H1 (cell line): ENCODE results near the gene NPBWR2. TPM values are rescaled to one million over a fixed set of nuclear protein-coding genes. Genes with fewer than 3 reads are reported as not detected.

ENCODE experiments used
- CTCF ChIA-PET: fragments of 300-600 bp; sonication (Branson Sonifier 250); formaldehyde crosslinking; loops from one replicate; lab custom pipeline; 2021; ENCODE audit not compliant: partially characterized antibody; lab: Charles Lee
- POLR2A ChIA-PET: fragments of 300-600 bp; sonication (Branson Sonifier 250); formaldehyde crosslinking; loops from one replicate; lab custom pipeline; 2021; ENCODE audit warnings: inconsistent platforms; ENCODE audit not compliant: partially characterized antibody; lab: Charles Lee
- DNase-seq, 2 experiments: peaks; one replicate each; pipeline versions ENCODE4 v3.0.0 to v3.0.0-alpha.2; 2010 to 2022; ENCODE audit warnings: low spot score in 2 of 2, low read depth in 1 of 2, mixed read lengths in 1 of 2
- FAIRE-seq: peaks from 2 replicates; lab custom pipeline; 2011; peaks lifted over from hg19 to GRCh38; lab: Jason Lieb, UNC
- H2AFZ ChIP-seq: 2 replicates; pipeline ENCODE4 v1.8.1; 2012; ENCODE audit warnings: low read length, inconsistent platforms
- H2AK5ac ChIP-seq: 2 replicates; pipeline ENCODE4 v1.6.1; 2013; ENCODE audit warnings: low read depth, low read length
- H2BK120ac ChIP-seq: replicated peaks from 2 replicates; pipeline ENCODE3; 2013; ENCODE audit warnings: low read depth, low read length, inconsistent platforms
- H2BK12ac ChIP-seq: 2 replicates; pipeline ENCODE4 v1.6.1; 2013; ENCODE audit warnings: low read depth, low read length
- H2BK15ac ChIP-seq: 2 replicates; pipeline ENCODE4 v1.6.1; 2013; ENCODE audit warnings: low read length
- H2BK20ac ChIP-seq: 2 replicates; pipeline ENCODE4 v1.6.1; 2013; ENCODE audit warnings: low read length
- H2BK5ac ChIP-seq: 2 replicates; pipeline ENCODE4 v1.6.1; 2013; ENCODE audit warnings: low read depth, low read length
- H3K14ac ChIP-seq: 2 replicates; pipeline ENCODE4 v1.6.1; 2013; ENCODE audit warnings: inconsistent platforms; ENCODE audit not compliant: insufficient read length
- H3K18ac ChIP-seq: 2 replicates; pipeline ENCODE4 v1.6.1; 2013; ENCODE audit warnings: low read length; ENCODE audit errors: extremely low read depth
- H3K23ac ChIP-seq: 2 replicates; pipeline ENCODE4 v1.6.1; 2013; ENCODE audit warnings: inconsistent platforms; ENCODE audit not compliant: insufficient read length
- H3K23me2 ChIP-seq: 2 replicates; pipeline ENCODE4 v1.6.1; 2013; ENCODE audit warnings: low read depth, low read length
- H3K27ac ChIP-seq: 2 replicates; pipeline ENCODE4 v1.6.1; 2011; ENCODE audit warnings: low read depth, low read length, inconsistent platforms
- H3K27me3 ChIP-seq, 4 experiments: replicated peaks in 1 of 4; 1 replicate in 1 of 4; 2 replicates in 3 of 4; pipeline versions ENCODE4 v1.6.1 to v1.8.1; 2011 to 2013; ENCODE audit warnings: low read length in 3 of 4, mild to moderate bottlenecking in 3 of 4, inconsistent platforms in 2 of 4, mixed read lengths in 2 of 4, moderate library complexity in 1 of 4; ENCODE audit not compliant: control insufficient read depth in 3 of 4, insufficient read depth in 3 of 4; ENCODE audit errors: extremely low read depth in 1 of 4
- H3K36me3 ChIP-seq, 4 experiments: 2 replicates each; pipeline versions ENCODE4 v1.6.1 to v1.8.1; 2011 to 2013; ENCODE audit warnings: mild to moderate bottlenecking in 4 of 4, low read length in 3 of 4, moderate library complexity in 2 of 4, control low read depth in 1 of 4, inconsistent platforms in 1 of 4; ENCODE audit not compliant: insufficient read depth in 4 of 4, control insufficient read depth in 2 of 4
- H3K4ac ChIP-seq: replicated peaks from 2 replicates; pipeline ENCODE3; 2013; ENCODE audit warnings: low read length, low read depth, mixed read lengths, inconsistent platforms; ENCODE audit not compliant: insufficient read length
- H3K4me1 ChIP-seq, 4 experiments: replicated peaks in 1 of 4; 1 replicate in 1 of 4; 2 replicates in 3 of 4; pipeline versions ENCODE4 v1.6.1 to v1.8.1; 2011 to 2013; ENCODE audit warnings: low read length in 3 of 4, inconsistent platforms in 2 of 4, mixed read lengths in 1 of 4; ENCODE audit not compliant: insufficient read depth in 4 of 4, control insufficient read depth in 3 of 4
- H3K4me2 ChIP-seq, 2 experiments: 2 replicates each; pipeline versions ENCODE4 v1.6.1 to v1.8.1; 2011 to 2013; ENCODE audit warnings: low read depth in 2 of 2, low read length in 2 of 2, control low read depth in 1 of 2, inconsistent platforms in 1 of 2, mild to moderate bottlenecking in 1 of 2; ENCODE audit not compliant: insufficient read depth in 1 of 2
- H3K4me3 ChIP-seq, 4 experiments: fragments of 200-600, 300-600 bp in 1 of 4; sonication (generic), shearing (Covaris generic), sonication (Bioruptor Twin) in 1 of 4; 2 replicates each; pipeline versions ENCODE4 v1.5.1 to v1.8.1; 2011 to 2016; ENCODE audit warnings: low read length in 4 of 4, low read depth in 3 of 4, control low read depth in 2 of 4, inconsistent platforms in 2 of 4, mild to moderate bottlenecking in 2 of 4, mixed read lengths in 1 of 4, moderate library complexity in 1 of 4; ENCODE audit not compliant: insufficient read depth in 2 of 4; ENCODE audit errors: extremely low read depth in 1 of 4
- H3K56ac ChIP-seq: replicated peaks from 2 replicates; pipeline ENCODE3; 2013; ENCODE audit warnings: low read depth, mild to moderate bottlenecking, mixed read lengths, low read length, inconsistent platforms; ENCODE audit not compliant: insufficient read length
- H3K79me1 ChIP-seq: 2 replicates; pipeline ENCODE4 v1.6.1; 2013; ENCODE audit warnings: low read depth, low read length, control low read depth
- H3K79me2 ChIP-seq, 2 experiments: 2 replicates each; pipeline versions ENCODE4 v1.6.1 to v1.8.1; 2012 to 2013; ENCODE audit warnings: low read length in 2 of 2, mild to moderate bottlenecking in 2 of 2, inconsistent platforms in 1 of 2; ENCODE audit not compliant: insufficient read depth in 2 of 2, control insufficient read depth in 1 of 2
- H3K9ac ChIP-seq, 4 experiments: replicated peaks in 1 of 4; 1 replicate in 1 of 4; 2 replicates in 3 of 4; pipeline versions ENCODE4 v1.6.1 to v1.8.1; 2011 to 2013; ENCODE audit warnings: low read depth in 3 of 4, low read length in 3 of 4, control low read depth in 2 of 4, mild to moderate bottlenecking in 2 of 4, moderate library complexity in 2 of 4, inconsistent platforms in 1 of 4; ENCODE audit errors: extremely low read depth in 1 of 4
- H3K9me3 ChIP-seq, 2 experiments: 2 replicates each; pipeline versions ENCODE4 v1.6.1 to v1.8.1; 2012 to 2013; ENCODE audit warnings: mild to moderate bottlenecking in 2 of 2, moderate library complexity in 2 of 2, control low read depth in 1 of 2, inconsistent platforms in 1 of 2, low read depth in 1 of 2, low read length in 1 of 2, mixed read lengths in 1 of 2; ENCODE audit not compliant: insufficient read depth in 2 of 2
- H4K20me1 ChIP-seq, 2 experiments: replicated peaks in 1 of 2; 2 replicates each; pipeline versions ENCODE3 to v1.8.1; 2011 to 2013; ENCODE audit warnings: inconsistent platforms in 2 of 2, low read length in 2 of 2, mild to moderate bottlenecking in 1 of 2; ENCODE audit not compliant: insufficient read depth in 2 of 2, control insufficient read depth in 1 of 2
- H4K5ac ChIP-seq: 2 replicates; pipeline ENCODE4 v1.6.1; 2013; ENCODE audit warnings: low read length, low read depth, mixed read lengths, inconsistent platforms; ENCODE audit not compliant: insufficient read length
- H4K8ac ChIP-seq: 2 replicates; pipeline ENCODE4 v1.8.0; 2013; ENCODE audit warnings: mild to moderate bottlenecking, moderate library complexity, low read length, inconsistent platforms; ENCODE audit not compliant: insufficient read depth; ENCODE audit errors: extremely low read depth
- H4K91ac ChIP-seq: replicated peaks from 2 replicates; pipeline ENCODE3; 2013; ENCODE audit warnings: low read length, mixed read lengths, inconsistent platforms; ENCODE audit not compliant: insufficient read length
- CHD2 ChIP-seq: IDR thresholded peaks from 2 replicates; pipeline ENCODE4 v1.6.1; 2012; ENCODE audit warnings: low read length, improper control_type of control experiment
- HDAC6 ChIP-seq: IDR thresholded peaks from one replicate; pipeline ENCODE4 v1.7.1; 2012; ENCODE audit warnings: low read depth, mild to moderate bottlenecking, inconsistent platforms, low read length, moderate library complexity
- KDM4A ChIP-seq: IDR thresholded peaks from one replicate; pipeline ENCODE4 v1.7.1; 2012; ENCODE audit warnings: low read depth, mild to moderate bottlenecking, moderate library complexity, low read length, inconsistent platforms; ENCODE audit not compliant: severe bottlenecking
- KDM5A ChIP-seq: fragments of 200-600 bp; IDR thresholded peaks from 2 replicates; pipeline ENCODE4 v1.7.1; 2012; ENCODE audit warnings: mild to moderate bottlenecking, low read length, inconsistent platforms, mixed read lengths
- RAD21 ChIP-seq, 2 experiments: IDR thresholded peaks in 1 of 2; conservative IDR thresholded peaks in 1 of 2; 2 replicates each; pipeline ENCODE4 v1.6.1; 2011; ENCODE audit warnings: low read depth in 2 of 2, low read length in 2 of 2, improper control_type of control experiment in 1 of 2, inconsistent platforms in 1 of 2, mild to moderate bottlenecking in 1 of 2, moderate library complexity in 1 of 2
- RXRA ChIP-seq: IDR thresholded peaks from 2 replicates; pipeline ENCODE4 v1.6.1; 2011; ENCODE audit warnings: low read depth, mild to moderate bottlenecking, low read length, moderate library complexity; ENCODE audit not compliant: insufficient read depth
- YY1 ChIP-seq: IDR thresholded peaks from 2 replicates; pipeline ENCODE4 v1.6.1; 2011; ENCODE audit warnings: low read depth, mild to moderate bottlenecking, low read length
- WGBS, 2 experiments: shearing (Covaris generic) in 1 of 2; methylation state at CpG; one replicate each; pipeline versions ENCODE4 v1.1.6 to v1.1.7; 2013 to 2015; ENCODE audit warnings: low lambda C conversion rate in 2 of 2, mixed read lengths in 2 of 2, inconsistent platforms in 1 of 2, low coverage in 1 of 2, missing lambda C conversion rate in 1 of 2; ENCODE audit not compliant: insufficient replicate concordance in 2 of 2, insufficient coverage in 1 of 2, insufficient read length in 1 of 2; ENCODE audit errors: extremely low coverage in 1 of 2, missing lambda C conversion rate in 1 of 2; 5-methylcytosine and 5-hydroxymethylcytosine counted together
- polyA plus RNA-seq, 7 experiments: library from polyadenylated mRNA; depleted of rRNA in 3 of 7; stranded (reverse) in 5 of 7; unstranded in 2 of 7; fragments of >200 nt in 5 of 7; fragments of 200-250 nt in 2 of 7; gene quantifications; 1 replicate in 5 of 7; 2 replicates in 1 of 7; 4 replicates in 1 of 7; pipeline versions ENCODE4 v1.2.1 to v1.2.3, GENCODE V29; 2011 to 2013; ENCODE audit warnings: missing spikeins in 2 of 7, mixed read lengths in 2 of 7
- total RNA-seq: library from RNA; stranded (reverse); fragmentation: NEBNext Ultra II Directional; extraction: Animal tissue kit (Norgen Biotek cat#: 25700); gene quantifications from 2 replicates; pipeline ENCODE4 v1.2.1, GENCODE V29; 2021

The NPBWR2 gene
- total and polyA plus RNA-seq, 2 of the 8 experiments (the other 6 are each of a cell fraction or from before 2014, with no cell fraction given), result not detected

DNA sequence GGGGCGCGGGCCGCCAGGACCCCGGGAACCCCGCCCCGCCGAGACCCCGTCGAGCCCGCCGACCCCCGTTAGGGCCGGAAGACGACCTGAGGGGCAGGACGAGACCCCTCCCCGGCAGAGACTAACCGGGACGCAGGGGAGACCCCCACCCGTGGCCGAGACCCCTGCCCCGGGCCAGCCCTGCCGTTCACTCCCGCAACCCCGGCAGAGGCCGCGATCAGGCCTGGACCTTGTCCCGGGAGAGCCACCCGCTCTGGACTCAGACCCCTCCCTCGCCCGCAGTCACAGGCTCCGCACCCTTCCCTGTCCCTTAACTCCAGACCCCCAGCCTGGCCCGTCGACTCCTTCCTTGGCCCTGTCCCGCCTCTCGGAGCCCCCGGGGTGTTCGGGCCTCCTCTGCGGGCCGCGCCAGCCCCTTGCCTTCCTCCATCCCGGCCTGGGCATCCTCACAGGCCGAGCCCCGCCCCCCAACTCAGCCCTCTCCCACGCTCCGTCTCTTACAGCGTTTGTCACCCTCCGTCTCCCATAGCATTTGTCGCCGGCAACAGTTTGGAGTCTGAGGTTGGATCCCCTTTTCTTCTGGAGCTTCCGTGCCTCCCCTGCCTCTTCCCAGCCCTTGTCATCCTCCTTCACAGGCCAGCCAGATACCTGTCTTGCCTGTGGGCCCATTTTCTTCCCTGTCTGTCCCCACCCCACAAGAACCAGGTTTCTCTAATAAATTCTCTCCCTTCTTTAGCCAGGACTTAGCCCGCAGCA lies 43.8 kb downstream of the NPBWR2 start:
- Histone ChIP-seq H3K4ac (no peak overlapping the region), H3K23ac (no peak overlapping the region), H2BK120ac (no peak overlapping the region), H3K27ac (no peak overlapping the region), H3K79me1 (no peaks in the 10 kb centered on the region), H3K27me3 (no peaks in the 10 kb centered on the region; a peak in 2 of 7 replicates), H3K79me2 (no peaks in the 10 kb centered on the region), H3K9me3 (no peaks in the 10 kb centered on the region), H2BK5ac (no peak overlapping the region), H3K18ac (peak overlapping the region; percentile 13; the same call in 1 of the 2 replicates), H3K4me1 (peaks cover 3 to 15% (median 7%) of the 10 kb centered on the region in 4 experiments), H3K4me3 (peak overlapping the region; percentile 66 to 81 (median 72)), H4K5ac (no peak overlapping the region), H2BK20ac (no peak overlapping the region), H3K14ac (no peak overlapping the region), H2AFZ (no peak overlapping the region), H3K56ac (no peak overlapping the region), H3K23me2 (peaks cover 2% of the 10 kb centered on the region; the same call in 1 of the 2 replicates), H3K36me3 (no peaks in the 10 kb centered on the region), H2BK12ac (no peak overlapping the region), H4K91ac (no peak overlapping the region), H2BK15ac (no peak overlapping the region), H4K8ac (no peak overlapping the region), H3K4me2 (peak overlapping the region; percentile 60 to 83), H4K20me1 (peaks cover 2 to 6% of the 10 kb centered on the region in 2 experiments), H2AK5ac (no peak overlapping the region), H3K9ac (peak overlapping the region in 3 of 4 experiments; percentile 34 to 64 (median 44); a peak in 4 of 7 replicates)
- 8% methylated on average over 48 of the region's 51 CpGs; no CpG with 5 or more reads in 1 of the 2 experiments for WGBS, 2 experiments
- ChIA-PET POLR2A (interaction anchor here (0.9 to 4.5 kb wide), 9 partner anchors 8 to 70 kb away, joined by 3 to 27 read pairs (median 5); partner anchors contain the start of genes C20orf204, LKAAEAR1, OPRL1 and RGS19), CTCF (interaction anchor here (0.8 to 15.0 kb wide), 9 partner anchors 8 to 83 kb away, joined by 3 to 139 read pairs (median 5); partner anchors contain the start of genes LKAAEAR1, OPRL1, PRPF6 and RGS19)
- FAIRE-seq (no peak), DNase-seq (no peak)
- no peak for TF ChIP-seq RXRA
- 0 out of 2 replicates have a peak, but pooled peaks have one; percentile 5 for TF ChIP-seq YY1
- no peak for TF ChIP-seq CHD2
- no peak for TF ChIP-seq KDM5A
- peak; percentile 4 for TF ChIP-seq KDM4A
- no peak for TF ChIP-seq HDAC6
- TF ChIP-seq RAD21 (IDR thresholded peaks at IDR 0.05 in 1 of 2, conservative IDR thresholded peaks at IDR 0.05 in 1 of 2; ENCODE audit: low read depth in 2 of 2, low read length in 2 of 2), result no peak
